Measurements from ENCODE around the gene STXBP5. TPM values are rescaled to one million over a fixed set of nuclear protein-coding genes. Genes with fewer than 3 reads are reported as not detected.

The STXBP5 gene
- total RNA-seq, 4 donors from 2014 or later: 26.9 to 45.9 (median 29.3) TPM

- H3K36me3 ChIP-seq: no peaks in the 10 kb centered on the region
- no peaks in the 10 kb centered on the region for H3K9me3 ChIP-seq
- no peak overlapping the region for H3K4me3 ChIP-seq (replicated peaks in 1 of 3)
- no peak overlapping the region for H3K27ac ChIP-seq
- WGBS, 2 donors: 84 to 88% methylated on average over 3 of the region's 3 CpGs
- H3K4me1 ChIP-seq: peaks cover 0 to 9% of the 10 kb centered on the region in 2 donors
- no peak for TF ChIP-seq POLR2A (IDR thresholded peaks at IDR 0.05)
- TF ChIP-seq, protein P1, sequence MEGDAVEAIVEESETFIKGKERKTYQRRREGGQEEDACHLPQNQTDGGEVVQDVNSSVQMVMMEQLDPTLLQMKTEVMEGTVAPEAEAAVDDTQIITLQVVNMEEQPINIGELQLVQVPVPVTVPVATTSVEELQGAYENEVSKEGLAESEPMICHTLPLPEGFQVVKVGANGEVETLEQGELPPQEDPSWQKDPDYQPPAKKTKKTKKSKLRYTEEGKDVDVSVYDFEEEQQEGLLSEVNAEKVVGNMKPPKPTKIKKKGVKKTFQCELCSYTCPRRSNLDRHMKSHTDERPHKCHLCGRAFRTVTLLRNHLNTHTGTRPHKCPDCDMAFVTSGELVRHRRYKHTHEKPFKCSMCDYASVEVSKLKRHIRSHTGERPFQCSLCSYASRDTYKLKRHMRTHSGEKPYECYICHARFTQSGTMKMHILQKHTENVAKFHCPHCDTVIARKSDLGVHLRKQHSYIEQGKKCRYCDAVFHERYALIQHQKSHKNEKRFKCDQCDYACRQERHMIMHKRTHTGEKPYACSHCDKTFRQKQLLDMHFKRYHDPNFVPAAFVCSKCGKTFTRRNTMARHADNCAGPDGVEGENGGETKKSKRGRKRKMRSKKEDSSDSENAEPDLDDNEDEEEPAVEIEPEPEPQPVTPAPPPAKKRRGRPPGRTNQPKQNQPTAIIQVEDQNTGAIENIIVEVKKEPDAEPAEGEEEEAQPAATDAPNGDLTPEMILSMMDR (IDR thresholded peaks at IDR 0.05): no peak
- H3K27me3 ChIP-seq: no peaks in the 10 kb centered on the region
- no peak for DNase-seq
- intact Hi-C loops (cut with DNase I): no loop called here
Measured at GRCh38 chr6:147177286-147177685, 26.9 kb upstream of the STXBP5 start.

DNA sequence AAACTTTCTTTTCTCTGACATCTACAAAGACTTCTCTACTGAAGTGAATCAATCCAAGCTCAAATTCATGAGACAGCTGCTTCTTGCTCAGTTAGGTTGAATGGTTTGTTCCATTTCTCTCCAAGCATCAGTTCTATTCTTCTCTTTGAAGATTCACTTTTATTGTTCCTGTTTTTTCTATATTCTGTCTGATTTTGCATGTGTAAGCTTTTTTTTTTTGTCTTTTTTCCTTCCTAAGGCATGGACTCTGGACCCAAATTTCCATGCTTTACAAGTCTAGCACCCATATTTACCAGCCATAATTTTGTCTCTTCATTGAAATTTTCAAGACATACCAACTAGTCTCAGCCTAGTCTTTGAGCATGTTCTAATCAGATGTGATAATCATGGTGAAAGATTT, 25.9 kb upstream of the STXBP5 start:
- H3K4me3 ChIP-seq (replicated peaks in 1 of 3): no peak overlapping the region
- TF ChIP-seq, protein P1 (IDR thresholded peaks at IDR 0.05): no peak
- no peak for TF ChIP-seq POLR2A (IDR thresholded peaks at IDR 0.05)
- H3K9me3 ChIP-seq: no peaks in the 10 kb centered on the region
- H3K27me3 ChIP-seq: no peaks in the 10 kb centered on the region
- no peak for DNase-seq
- H3K36me3 ChIP-seq: no peaks in the 10 kb centered on the region
- H3K27ac ChIP-seq: no peak overlapping the region
- peaks cover 0 to 9% of the 10 kb centered on the region in 2 donors for H3K4me1 ChIP-seq
- intact Hi-C loops (cut with DNase I): no loop called here

DNA sequence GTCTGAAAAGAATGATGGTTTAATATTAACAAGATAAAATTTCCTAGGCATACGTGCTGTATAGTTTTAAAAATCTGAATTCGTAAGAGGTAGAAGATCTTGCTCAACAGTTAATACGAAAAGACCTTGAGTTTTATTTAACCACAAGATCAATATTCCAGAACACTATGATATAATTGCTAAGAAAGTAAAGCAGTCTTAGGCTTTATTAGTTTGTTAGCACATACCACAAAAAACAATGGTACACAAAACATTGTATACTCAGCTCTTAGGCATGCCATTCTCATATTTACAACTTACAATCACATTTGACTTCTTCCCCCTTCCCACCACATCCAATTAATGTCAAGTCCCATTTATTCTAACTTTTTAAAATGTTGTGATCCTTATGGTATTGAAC, 24.4 kb upstream of the STXBP5 start:
- H3K27ac ChIP-seq: no peak overlapping the region
- peaks cover 0 to 1% of the 10 kb centered on the region in 2 donors for H3K4me1 ChIP-seq
- no peak overlapping the region for H3K4me3 ChIP-seq (replicated peaks in 1 of 3)
- H3K9me3 ChIP-seq: no peaks in the 10 kb centered on the region
- no peaks in the 10 kb centered on the region for H3K27me3 ChIP-seq
- no peaks in the 10 kb centered on the region for H3K36me3 ChIP-seq
- 97 to 98% methylated on average over 3 of the region's 3 CpGs for WGBS, 2 donors
- intact Hi-C loops (cut with DNase I): no loop called here
- DNase-seq: no peak
- TF ChIP-seq, protein P1 (IDR thresholded peaks at IDR 0.05): no peak
- TF ChIP-seq POLR2A (IDR thresholded peaks at IDR 0.05): no peak

DNA sequence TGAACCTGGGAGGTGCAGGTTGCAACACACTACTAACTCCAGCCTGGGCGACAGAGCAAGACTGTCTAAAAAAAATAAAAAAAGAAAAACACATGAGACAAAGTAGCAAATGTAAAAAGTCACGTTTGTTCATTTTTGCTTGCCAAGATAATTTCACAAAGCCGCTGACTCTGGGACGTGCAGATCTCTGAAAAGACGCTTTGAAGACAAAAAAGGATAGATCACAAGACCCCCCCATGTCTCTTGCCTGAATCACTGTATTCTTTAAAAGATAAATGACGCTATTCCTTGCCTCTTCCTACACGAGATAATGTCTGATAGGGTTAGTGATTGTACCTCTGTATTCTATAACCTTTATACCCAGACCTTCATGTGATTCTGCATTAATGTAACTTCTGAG, 23.3 kb upstream of the STXBP5 start:
- TF ChIP-seq, protein P1 (IDR thresholded peaks at IDR 0.05): no peak
- TF ChIP-seq POLR2A (IDR thresholded peaks at IDR 0.05): no peak
- WGBS, 2 donors: 82 to 87% methylated on average over 7 of the region's 7 CpGs

GRCh38 chr6:147184379-147184778, 19.8 kb upstream of the STXBP5 start:
- no peaks in the 10 kb centered on the region for H3K36me3 ChIP-seq
- TF ChIP-seq, protein P1 (IDR thresholded peaks at IDR 0.05): no peak
- no peak for TF ChIP-seq POLR2A (IDR thresholded peaks at IDR 0.05)
- H3K27ac ChIP-seq: no peak overlapping the region
- intact Hi-C loops (cut with DNase I): no loop called here
- WGBS, 2 donors: 100% methylated on average over 1 of the region's 1 CpG
- H3K27me3 ChIP-seq: no peaks in the 10 kb centered on the region
- no peaks in the 10 kb centered on the region for H3K9me3 ChIP-seq
- no peaks in the 10 kb centered on the region for H3K4me1 ChIP-seq
- H3K4me3 ChIP-seq (replicated peaks in 1 of 3): no peak overlapping the region
- no peak for DNase-seq

More for the DNA sequence above, 23.3 kb upstream of the STXBP5 start:
- H3K4me3 ChIP-seq (replicated peaks in 1 of 3): no peak overlapping the region
- H3K36me3 ChIP-seq: no peaks in the 10 kb centered on the region
- intact Hi-C loops (cut with DNase I): no loop called here
- no peak overlapping the region for H3K27ac ChIP-seq
- H3K27me3 ChIP-seq: no peaks in the 10 kb centered on the region
- no peak for DNase-seq
- H3K9me3 ChIP-seq: no peaks in the 10 kb centered on the region
- H3K4me1 ChIP-seq: no peaks in the 10 kb centered on the region

All from thyroid gland (tissue), 4 donors.